ENCODE data around the gene ISX. TPM values are rescaled to one million over a fixed set of nuclear protein-coding genes. Genes with fewer than 3 reads are reported as not detected.
"Not testable (repeated sequence)": the region's sequence is repeated elsewhere in the genome, so short reads cannot be mapped to it uniquely, and the experiment has no call there.

ISX gene
- total RNA-seq, 1 donor, result not detected

DNA sequence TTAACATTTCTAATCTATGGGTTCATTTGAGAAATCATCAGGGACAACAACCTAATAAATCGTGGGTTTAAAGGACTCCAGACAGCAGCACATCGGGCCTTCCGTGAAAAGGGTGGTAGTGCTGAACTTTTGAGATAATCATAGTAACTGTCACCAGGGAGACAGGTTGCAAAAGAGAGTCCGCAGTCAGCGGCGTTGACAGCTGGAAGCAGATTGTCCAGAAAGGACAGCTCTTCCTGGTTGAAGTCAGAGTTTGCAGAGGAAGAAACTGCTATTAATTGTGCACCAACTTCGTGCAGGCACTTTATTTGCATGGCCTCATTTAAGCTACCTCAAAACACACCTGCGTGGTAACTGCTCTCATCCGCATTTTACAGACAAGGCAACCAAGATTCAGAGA, 20.5 kb upstream of the ISX start:
- TF ChIP-seq, protein P1, sequence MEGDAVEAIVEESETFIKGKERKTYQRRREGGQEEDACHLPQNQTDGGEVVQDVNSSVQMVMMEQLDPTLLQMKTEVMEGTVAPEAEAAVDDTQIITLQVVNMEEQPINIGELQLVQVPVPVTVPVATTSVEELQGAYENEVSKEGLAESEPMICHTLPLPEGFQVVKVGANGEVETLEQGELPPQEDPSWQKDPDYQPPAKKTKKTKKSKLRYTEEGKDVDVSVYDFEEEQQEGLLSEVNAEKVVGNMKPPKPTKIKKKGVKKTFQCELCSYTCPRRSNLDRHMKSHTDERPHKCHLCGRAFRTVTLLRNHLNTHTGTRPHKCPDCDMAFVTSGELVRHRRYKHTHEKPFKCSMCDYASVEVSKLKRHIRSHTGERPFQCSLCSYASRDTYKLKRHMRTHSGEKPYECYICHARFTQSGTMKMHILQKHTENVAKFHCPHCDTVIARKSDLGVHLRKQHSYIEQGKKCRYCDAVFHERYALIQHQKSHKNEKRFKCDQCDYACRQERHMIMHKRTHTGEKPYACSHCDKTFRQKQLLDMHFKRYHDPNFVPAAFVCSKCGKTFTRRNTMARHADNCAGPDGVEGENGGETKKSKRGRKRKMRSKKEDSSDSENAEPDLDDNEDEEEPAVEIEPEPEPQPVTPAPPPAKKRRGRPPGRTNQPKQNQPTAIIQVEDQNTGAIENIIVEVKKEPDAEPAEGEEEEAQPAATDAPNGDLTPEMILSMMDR (IDR thresholded peaks at IDR 0.05; ENCODE audit: extremely low read depth, low read depth, low read length), result no peak
- Histone ChIP-seq H4K20me1 (ENCODE audit: insufficient read depth, low read length) (no peaks in the 10 kb centered on the region), H3K4me2 (ENCODE audit: insufficient read depth, low read length) (no peak overlapping the region), H3K27me3 (ENCODE audit: insufficient read depth, low read length) (no peaks in the 10 kb centered on the region), H2AFZ (ENCODE audit: low read length) (no peak overlapping the region), H3K4me1 (ENCODE audit: insufficient read depth, low read length) (no peaks in the 10 kb centered on the region), H3K27ac (ENCODE audit: low read depth, low read length) (no peak overlapping the region), H3K9me3 (ENCODE audit: low read depth, low read length) (no peaks in the 10 kb centered on the region), H3K4me3 (ENCODE audit: insufficient read depth, low read length) (no peak overlapping the region), H3K79me2 (ENCODE audit: insufficient read depth, low read length) (no peaks in the 10 kb centered on the region), H3K36me3 (ENCODE audit: insufficient read depth, low read length) (no peaks in the 10 kb centered on the region)
- no peak for DNase-seq (ENCODE audit: insufficient read length, low spot score, missing footprints)

DNA sequence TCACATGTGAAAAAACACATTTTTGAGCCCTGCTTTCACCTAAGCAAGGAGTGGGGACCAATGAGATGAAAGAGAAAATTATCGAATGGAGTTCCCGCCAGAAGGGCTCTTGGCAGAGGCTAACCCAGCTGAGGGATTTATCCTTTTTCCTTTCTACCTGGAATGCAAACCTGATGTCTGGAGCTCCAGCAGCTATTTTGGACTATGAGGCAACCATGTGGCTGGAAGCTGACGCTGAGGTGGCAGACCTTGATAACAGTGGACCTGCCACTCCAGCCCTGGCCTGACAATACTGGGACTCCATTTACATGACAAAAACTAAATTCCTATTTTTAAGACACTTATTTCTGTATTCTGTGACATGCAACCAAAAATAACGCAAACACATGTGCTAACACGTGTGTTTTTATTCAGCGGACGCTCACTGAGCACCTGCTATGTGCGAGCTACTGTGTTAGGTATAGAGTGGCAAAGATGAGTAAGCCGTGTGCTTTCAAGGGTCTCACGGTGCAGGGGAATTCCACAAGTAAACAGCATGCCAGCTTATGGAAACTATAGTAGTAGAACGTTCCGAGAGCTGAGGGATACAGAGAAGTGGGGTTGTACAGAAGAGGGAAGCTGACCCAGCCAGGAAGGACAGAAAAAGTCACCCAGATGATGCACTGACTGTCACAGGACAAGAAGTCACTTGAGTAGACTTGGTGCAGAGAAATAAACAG, 19.1 kb upstream of the ISX start:
- Histone ChIP-seq H3K27me3 (ENCODE audit: insufficient read depth, low read length) (no peaks in the 10 kb centered on the region), H3K36me3 (ENCODE audit: insufficient read depth, low read length) (no peaks in the 10 kb centered on the region), H2AFZ (ENCODE audit: low read length) (no peak overlapping the region), H3K4me2 (ENCODE audit: insufficient read depth, low read length) (no peak overlapping the region), H3K4me3 (ENCODE audit: insufficient read depth, low read length) (no peak overlapping the region), H3K9me3 (ENCODE audit: low read depth, low read length) (no peaks in the 10 kb centered on the region), H3K4me1 (ENCODE audit: insufficient read depth, low read length) (no peaks in the 10 kb centered on the region), H3K27ac (ENCODE audit: low read depth, low read length) (no peak overlapping the region), H3K79me2 (ENCODE audit: insufficient read depth, low read length) (no peaks in the 10 kb centered on the region), H4K20me1 (ENCODE audit: insufficient read depth, low read length) (no peaks in the 10 kb centered on the region)
- DNase-seq (ENCODE audit: insufficient read length, low spot score, missing footprints), result peak; percentile 57
- TF ChIP-seq, protein P1 (IDR thresholded peaks at IDR 0.05; ENCODE audit: extremely low read depth, low read depth, low read length), result no peak

DNA sequence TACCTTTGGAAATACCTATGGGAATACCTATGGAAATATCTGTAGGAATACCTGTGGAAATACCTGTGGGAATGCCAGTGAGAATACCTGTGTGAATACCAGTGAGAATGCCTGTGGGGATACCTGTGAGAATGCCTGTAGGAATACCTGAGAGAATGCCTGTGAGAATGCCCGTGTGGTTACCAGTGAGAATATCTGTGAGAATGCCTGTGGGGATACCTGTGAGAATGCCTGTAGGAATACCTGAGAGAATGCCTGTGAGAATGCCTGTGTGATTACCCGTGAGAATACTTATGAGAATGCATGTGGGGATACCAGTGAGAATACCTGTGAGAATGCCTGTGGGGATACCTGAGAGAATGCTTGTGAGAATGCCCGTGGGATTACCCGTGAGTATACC, 15.9 kb upstream of the ISX start:
- DNase-seq (ENCODE audit: insufficient read length, low spot score, missing footprints); H3K4me3 ChIP-seq (ENCODE audit: insufficient read depth, low read length); H3K79me2 ChIP-seq (ENCODE audit: insufficient read depth, low read length); H2AFZ ChIP-seq (ENCODE audit: low read length); H3K36me3 ChIP-seq (ENCODE audit: insufficient read depth, low read length); H3K4me1 ChIP-seq (ENCODE audit: insufficient read depth, low read length); H3K9me3 ChIP-seq (ENCODE audit: low read depth, low read length); H4K20me1 ChIP-seq (ENCODE audit: insufficient read depth, low read length); H3K27me3 ChIP-seq (ENCODE audit: insufficient read depth, low read length); H3K4me2 ChIP-seq (ENCODE audit: insufficient read depth, low read length); H3K27ac ChIP-seq (ENCODE audit: low read depth, low read length): not testable (repeated sequence)

DNA sequence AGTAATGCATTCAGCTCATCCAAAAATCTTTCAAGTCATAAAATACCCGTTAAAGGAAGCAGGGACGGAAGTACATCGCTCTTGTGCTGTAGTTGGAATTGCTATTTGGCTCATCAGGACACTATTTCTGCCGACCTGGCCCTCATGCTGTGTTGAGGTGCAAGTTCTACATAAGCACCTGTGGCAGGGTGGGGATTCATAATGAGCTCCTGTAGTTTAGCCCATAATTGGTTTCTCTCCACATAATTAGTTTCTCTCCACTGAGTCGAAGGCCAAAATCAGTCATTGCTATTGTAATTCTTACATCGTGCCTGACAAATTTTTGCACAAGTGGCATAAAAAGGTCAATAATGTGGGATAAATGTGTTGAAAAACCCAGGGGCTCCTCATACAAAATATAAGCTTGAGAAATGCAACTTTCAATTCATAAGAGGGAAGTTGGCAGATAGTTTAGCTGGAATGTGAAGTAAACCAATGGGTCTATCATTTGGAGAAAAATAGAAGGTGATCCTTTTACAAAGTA, 14.9 kb upstream of the ISX start:
- Histone ChIP-seq H3K4me2 (ENCODE audit: insufficient read depth, low read length) (no peak overlapping the region), H3K4me1 (ENCODE audit: insufficient read depth, low read length) (no peaks in the 10 kb centered on the region), H2AFZ (ENCODE audit: low read length) (no peak overlapping the region), H3K4me3 (ENCODE audit: insufficient read depth, low read length) (no peak overlapping the region), H3K27me3 (ENCODE audit: insufficient read depth, low read length) (no peaks in the 10 kb centered on the region), H3K9me3 (ENCODE audit: low read depth, low read length) (no peaks in the 10 kb centered on the region), H3K36me3 (ENCODE audit: insufficient read depth, low read length) (no peaks in the 10 kb centered on the region), H3K79me2 (ENCODE audit: insufficient read depth, low read length) (no peaks in the 10 kb centered on the region), H3K27ac (ENCODE audit: low read depth, low read length) (no peak overlapping the region), H4K20me1 (ENCODE audit: insufficient read depth, low read length) (no peaks in the 10 kb centered on the region)
- no peak for DNase-seq (ENCODE audit: insufficient read length, low spot score, missing footprints)
- TF ChIP-seq, protein P1 (IDR thresholded peaks at IDR 0.05; ENCODE audit: extremely low read depth, low read depth, low read length), result no peak

All from osteoblast (primary cell).